K562 (cell line): ENCODE data around the gene BRME1. TPM values are rescaled to one million over a fixed set of nuclear protein-coding genes. Genes with fewer than 3 reads are reported as not detected.

Experiments
- ATAC-seq: fragments of 200-7000 bp; cut with Tn5 transposase; 3 replicates; pipeline ENCODE4 v1.9.1; 2020; ENCODE audit warnings: moderate library complexity
- BruUV-seq: library from RNA; stranded (reverse); fragments of 400-500 nt; replicated peaks from 2 replicates; lab custom pipeline; 2021; lab: Mats Ljungman, UMichigan
- CTCF ChIA-PET: fragments of 300-600 bp; formaldehyde crosslinking; extraction: SDS; loops from one replicate; lab custom pipeline; 2021; ENCODE audit warnings: low intra/inter-chr PET ratio; lab: Yijun Ruan, JAX
- POLR2A ChIA-PET: fragments of 300-600, 350-650 bp; sonication (Branson Sonifier 250); formaldehyde crosslinking; extraction: SDS; loops from one replicate; lab custom pipeline; 2021; ENCODE audit warnings: antibody characterized with exemption, inconsistent platforms; lab: Yijun Ruan, JAX
- DNase-seq, 4 experiments: peaks; one replicate each; pipeline versions ENCODE4 v3.0.0 to v3.0.0-alpha.2; 2011 to 2018; ENCODE audit warnings: low spot score in 3 of 4, mixed read lengths in 3 of 4; ENCODE audit errors: extremely low read depth in 1 of 4
- FAIRE-seq: peaks from 2 replicates; lab custom pipeline; 2011; peaks lifted over from hg19 to GRCh38; lab: Jason Lieb, UNC
- H2AFZ ChIP-seq: 2 replicates; pipeline ENCODE4 v1.6.0; 2011; ENCODE audit warnings: low read depth, low read length, control low read depth, inconsistent platforms
- H3K27ac ChIP-seq: fragments of 200-600 bp; 3 replicates; pipeline ENCODE4 v1.8.0; 2011; ENCODE audit warnings: low read depth, mild to moderate bottlenecking, control low read depth, inconsistent platforms, low read length, moderate library complexity, mixed read lengths; ENCODE audit errors: extremely low read depth
- H3K27me3 ChIP-seq, 2 experiments: fragments of 300-600 bp in 1 of 2; 2 replicates in 1 of 2; 3 replicates in 1 of 2; pipeline versions ENCODE4 v1.6.0 to v1.8.0; 2011; ENCODE audit warnings: inconsistent platforms in 2 of 2, low read length in 2 of 2, mild to moderate bottlenecking in 1 of 2, mixed read lengths in 1 of 2, moderate library complexity in 1 of 2; ENCODE audit not compliant: control insufficient read depth in 2 of 2, insufficient read depth in 2 of 2
- H3K36me3 ChIP-seq: fragments of 300-600 bp; 3 replicates; pipeline ENCODE4 v1.8.0; 2011; ENCODE audit warnings: mild to moderate bottlenecking, low read length, inconsistent platforms; ENCODE audit not compliant: control insufficient read depth, insufficient read depth
- H3K4me1 ChIP-seq, 2 experiments: fragments of 200-600 bp in 1 of 2; replicated peaks in 1 of 2; 2 replicates in 1 of 2; 3 replicates in 1 of 2; pipeline versions ENCODE4 v1.5.1 to v1.8.0; 2011; ENCODE audit warnings: inconsistent platforms in 2 of 2, low read length in 2 of 2, mild to moderate bottlenecking in 1 of 2, mixed read lengths in 1 of 2, moderate library complexity in 1 of 2; ENCODE audit not compliant: control insufficient read depth in 2 of 2, insufficient read depth in 2 of 2
- H3K4me2 ChIP-seq: 2 replicates; pipeline ENCODE4 v1.6.1; 2011; ENCODE audit warnings: low read length, control low read depth, inconsistent platforms, mixed read lengths; ENCODE audit not compliant: insufficient read depth
- H3K4me3 ChIP-seq: fragments of 200-600 bp; sonication (generic), shearing (Covaris generic); 2 replicates; pipeline ENCODE4 v1.5.1; 2016; ENCODE audit warnings: control low read depth, inconsistent platforms
- H3K79me2 ChIP-seq: fragments of 200-600 bp; 3 replicates; pipeline ENCODE4 v1.8.0; 2011; ENCODE audit warnings: low read length, inconsistent platforms; ENCODE audit not compliant: control insufficient read depth, insufficient read depth
- H3K9ac ChIP-seq, 2 experiments: 2 replicates each; pipeline versions ENCODE4 v1.6.0 to v1.6.1; 2011; ENCODE audit warnings: low read depth in 2 of 2, low read length in 2 of 2, control low read depth in 1 of 2, inconsistent platforms in 1 of 2, mild to moderate bottlenecking in 1 of 2, mixed read lengths in 1 of 2; ENCODE audit not compliant: insufficient read depth in 1 of 2
- H3K9me1 ChIP-seq: one replicate; pipeline ENCODE4 v1.6.0; 2011; ENCODE audit warnings: inconsistent platforms, mild to moderate bottlenecking, low read length, moderate library complexity; ENCODE audit not compliant: control insufficient read depth, insufficient read depth
- H3K9me3 ChIP-seq: replicated peaks from 2 replicates; pipeline ENCODE4 v1.5.1; 2011; ENCODE audit warnings: low read depth, low read length, inconsistent platforms; ENCODE audit not compliant: control insufficient read depth, insufficient read depth
- H4K20me1 ChIP-seq: replicated peaks from 2 replicates; pipeline ENCODE4 v1.6.1; 2011; ENCODE audit warnings: low read length, inconsistent platforms, mixed read lengths; ENCODE audit not compliant: control insufficient read depth, insufficient read depth
- CBFA2T3 ChIP-seq: fragments of 450-650 bp; IDR thresholded peaks from 2 replicates; pipeline ENCODE4 v1.6.1; 2017
- E2F6 ChIP-seq, 2 experiments: IDR thresholded peaks; 2 replicates each; pipeline ENCODE4 v1.6.1; 2011; ENCODE audit warnings: borderline replicate concordance in 1 of 2, control low read depth in 1 of 2, low read depth in 1 of 2, low read length in 1 of 2, mild to moderate bottlenecking in 1 of 2, mixed read lengths in 1 of 2, moderate library complexity in 1 of 2; ENCODE audit not compliant: insufficient read depth in 1 of 2, insufficient read length in 1 of 2, poor library complexity in 1 of 2, severe bottlenecking in 1 of 2; ENCODE audit errors: extremely low read depth in 1 of 2
- GTF2A2 ChIP-seq: IDR thresholded peaks from 2 replicates; pipeline ENCODE4 v1.6.1; 2016; ENCODE audit warnings: mild to moderate bottlenecking, missing genetic modification characterization, missing compliant biosample characterization
- ILF3 ChIP-seq: fragments of 450-650 bp; IDR thresholded peaks from 2 replicates; pipeline ENCODE4 v1.6.1; 2018; ENCODE audit warnings: antibody characterized with exemption, mild to moderate bottlenecking, moderate library complexity, borderline replicate concordance
- MNT ChIP-seq, 2 experiments: fragments of 450-650 bp; conservative IDR thresholded peaks; 2 replicates each; pipeline ENCODE4 v1.6.1; 2017; ENCODE audit warnings: mild to moderate bottlenecking in 2 of 2, moderate library complexity in 2 of 2
- POLR2G ChIP-seq: fragments of 200-400 bp; formaldehyde crosslinking; IDR thresholded peaks from 2 replicates; pipeline ENCODE4 v1.6.1; 2017; ENCODE audit warnings: low read depth, mild to moderate bottlenecking, antibody characterized with exemption, low read length, moderate library complexity
- RBFOX2 ChIP-seq: fragments of 200-400 bp; formaldehyde crosslinking; IDR thresholded peaks from 2 replicates; pipeline ENCODE4 v1.6.1; 2017; ENCODE audit warnings: low read depth, mild to moderate bottlenecking, low read length, moderate library complexity
- SP1 ChIP-seq: sonication (generic); formaldehyde crosslinking; IDR thresholded peaks from 2 replicates; pipeline ENCODE4 v1.8.1; 2022; ENCODE audit warnings: mild to moderate bottlenecking, missing genetic modification reagents
- SRSF9 ChIP-seq: fragments of 200-400 bp; formaldehyde crosslinking; IDR thresholded peaks from 2 replicates; pipeline ENCODE4 v1.6.1; 2017; ENCODE audit warnings: low read depth, low read length, borderline replicate concordance
- TBL1XR1 ChIP-seq, 2 experiments: IDR thresholded peaks; 2 replicates each; pipeline ENCODE4 v1.6.1; 2012; ENCODE audit warnings: improper control_type of control experiment in 2 of 2, low read length in 2 of 2, mild to moderate bottlenecking in 1 of 2
- ZFP1 ChIP-seq: fragments of 450-650 bp; formaldehyde crosslinking; IDR thresholded peaks from 2 replicates; pipeline ENCODE4 v1.4.0; 2020; ENCODE audit warnings: mild to moderate bottlenecking, mixed read lengths
- ZKSCAN3 ChIP-seq: fragments of 250-450 bp; sonication (Bioruptor Pico); IDR thresholded peaks from 2 replicates; pipeline ENCODE4 v1.4.0; 2020
- ZMIZ1 ChIP-seq, 2 experiments: fragments of 150-350 bp in 1 of 2; IDR thresholded peaks; 2 replicates each; pipeline ENCODE4 v1.6.1; 2012 to 2016; ENCODE audit warnings: low read depth in 2 of 2, low read length in 2 of 2, mild to moderate bottlenecking in 1 of 2, moderate library complexity in 1 of 2
- ZNF76 ChIP-seq: fragments of 250-450 bp; sonication (Bioruptor Pico); IDR thresholded peaks from 2 replicates; pipeline ENCODE4 v1.4.0; 2020; ENCODE audit warnings: mild to moderate bottlenecking, moderate library complexity, borderline replicate concordance
- WGBS: fragments of 100-300 bp; shearing (Covaris generic); methylation state at CpG from one replicate; pipeline ENCODE4 v1.1.6; 2016; ENCODE audit warnings: low coverage, mixed read lengths; ENCODE audit not compliant: insufficient coverage; ENCODE audit errors: missing lambda C conversion rate; 5-methylcytosine and 5-hydroxymethylcytosine counted together
- in situ Hi-C: fragments of 300-500 bp; cut with MboI; formaldehyde crosslinking; loops from 4 replicates; pipeline ENCODE4 v1.15.0; 2018; ENCODE audit warnings: inconsistent platforms, mixed read lengths
- intact Hi-C: fragments of 100-400 bp; cut with micrococcal nuclease; formaldehyde crosslinking; loops from 2 replicates; pipeline ENCODE4 v1.14.2; 2022
- polyA plus RNA-seq, 8 experiments: library from polyadenylated mRNA; depleted of rRNA in 4 of 8; stranded (reverse) in 5 of 8; unstranded in 3 of 8; fragments of >200 nt; fragmentation: Nextera tagmentation in 2 of 8; fragmentation: Illumina TruSeq in 1 of 8; extraction: Ambion mirVana in 2 of 8; extraction: Trizol in 1 of 8; gene quantifications; 2 replicates each; pipeline versions ENCODE4 v1.2.1 to v1.2.3, GENCODE V29; 2011 to 2014; ENCODE audit warnings: inconsistent platforms in 1 of 8, missing spikeins in 1 of 8
- total RNA-seq, 7 experiments: library from RNA; depleted of rRNA in 6 of 7; stranded (reverse); fragments of >200 nt in 6 of 7; fragmentation: Illumina TruSeq in 2 of 7; extraction: Trizol in 2 of 7; gene quantifications; 2 replicates each; pipeline versions ENCODE4 v1.2.1 to v1.2.3, GENCODE V29; 2011 to 2021; ENCODE audit warnings: low replicate concordance in 1 of 7

BRME1 gene
- total and polyA plus RNA-seq, 9 of the 15 experiments (the other 6 are each of a cell fraction or from before 2014, with no cell fraction given) = 0.75 to 6.1 (median 3.6) TPM

GRCh38 chr19:13839130-13839937 lies 66.6 kb downstream of the BRME1 start:
- TSS peak; percentile 87 for BruUV-seq
- Histone ChIP-seq H3K4me1 (peaks cover 37 to 82% of the 10 kb centered on the region in 2 experiments), H3K79me2 (peaks cover 70% of the 10 kb centered on the region), H3K27me3 (no peaks in the 10 kb centered on the region), H3K4me3 (peak overlapping the region; percentile 72), H3K27ac (peak overlapping the region; percentile 97), H2AFZ (peak overlapping the region; percentile 77), H4K20me1 (0 out of 2 replicates have a peak, but pooled peaks cover 3% of the 10 kb centered on the region), H3K9me3 (no peaks in the 10 kb centered on the region), H3K4me2 (peak overlapping the region; percentile 92), H3K9ac (peak overlapping the region; percentile 91 to 98), H3K36me3 (peaks cover 28% of the 10 kb centered on the region; the same call in 2 of the 3 replicates), H3K9me1 (no peaks in the 10 kb centered on the region)
- POLR2A ChIA-PET = interaction anchor here (0.5 to 1.5 kb wide), 9 partner anchors 8 to 1082 kb away, joined by 3 to 5 read pairs (median 3); a partner anchor contains a TSS
- CTCF ChIA-PET = no interaction called here
- peak; percentile 98 for FAIRE-seq
- peak; percentile 69 to 92 (median 78) for DNase-seq
- under 1% methylated on average over 29 of the region's 36 CpGs for WGBS
- peak; percentile 82 for ATAC-seq
- intact Hi-C loops (no loop called here), in situ Hi-C loops (no loop called here)
- no peak; a peak in 1 of 4 replicates for TF ChIP-seq ZMIZ1 (IDR thresholded peaks at IDR 0.05; ENCODE audit: low read depth in 2 of 2, low read length in 2 of 2)
- TF ChIP-seq MNT (conservative IDR thresholded peaks at IDR 0.05) = peak; percentile 61 to 65; a peak in 3 of 4 replicates
- TF ChIP-seq RBFOX2 = peak; percentile 95
- TF ChIP-seq SRSF9 = no peak
- 0 out of 2 replicates have a peak, but pooled peaks have one; percentile 15 for TF ChIP-seq ZFP1 (CRISPR knock-in tag)
- TF ChIP-seq POLR2G = peak; percentile 93
- TF ChIP-seq SP1 (CRISPR knock-in tag) = peak; percentile 21; the same call in 1 of the 2 replicates
- TF ChIP-seq ZKSCAN3 (CRISPR knock-in tag) = no peak
- TF ChIP-seq E2F6 (IDR thresholded peaks at IDR 0.05; ENCODE audit: borderline replicate concordance in 1 of 2, extremely low read depth in 1 of 2, insufficient read depth in 1 of 2, insufficient read length in 1 of 2, low read depth in 1 of 2, low read length in 1 of 2, poor library complexity in 1 of 2, severe bottlenecking in 1 of 2) = peak in 1 of 2 experiments; percentile 79
- peak; percentile 28; the same call in 1 of the 2 replicates for TF ChIP-seq ZNF76 (CRISPR knock-in tag)
- TF ChIP-seq ILF3 = no peak
- peak in 1 of 2 experiments; percentile 49; a peak in 1 of 4 replicates for TF ChIP-seq TBL1XR1 (IDR thresholded peaks at IDR 0.05; ENCODE audit: low read length in 2 of 2)
- no peak for TF ChIP-seq GTF2A2 (tag)
- no peak for TF ChIP-seq CBFA2T3
